Spinal cord (tissue), 10 donors: ENCODE results near the gene DIABLO. TPM values are rescaled to one million over a fixed set of nuclear protein-coding genes. Genes with fewer than 3 reads are reported as not detected.

Experiments used
- DNase-seq, 6 donors: peaks; one replicate each; pipeline versions ENCODE4 v3.0.0 to v3.0.0-alpha.2; 2013 to 2015; ENCODE audit warnings: low spot score in 6 of 6, low read depth in 4 of 6
- H3K27ac ChIP-seq: one replicate; pipeline ENCODE4 v1.5.1; 2013; ENCODE audit warnings: low read depth, low read length, control low read depth
- H3K27me3 ChIP-seq: one replicate; pipeline ENCODE4 v1.6.1; 2013; ENCODE audit warnings: low read length; ENCODE audit not compliant: control insufficient read depth, insufficient read depth
- H3K36me3 ChIP-seq: one replicate; pipeline ENCODE4 v1.6.1; 2013; ENCODE audit warnings: low read length; ENCODE audit not compliant: control insufficient read depth, insufficient read depth
- H3K4me1 ChIP-seq: one replicate; pipeline ENCODE4 v1.6.1; 2013; ENCODE audit warnings: low read length; ENCODE audit not compliant: control insufficient read depth, insufficient read depth
- H3K4me3 ChIP-seq: one replicate; pipeline ENCODE4 v1.5.1; 2013; ENCODE audit warnings: low read depth, low read length, control low read depth
- H3K9me3 ChIP-seq: one replicate; pipeline ENCODE4 v1.6.1; 2013; ENCODE audit warnings: low read length; ENCODE audit not compliant: control insufficient read depth, insufficient read depth
- WGBS: methylation state at CpG from one replicate; pipeline ENCODE4 v1.1.5; 2013; ENCODE audit warnings: missing lambda C conversion rate; ENCODE audit not compliant: insufficient coverage; 5-methylcytosine and 5-hydroxymethylcytosine counted together
- polyA plus RNA-seq, 2 donors: library from polyadenylated mRNA; unstranded; fragments of 120-200 nt; gene quantifications; one replicate each; pipeline ENCODE4 v1.2.1, GENCODE V29; 2013; ENCODE audit not compliant: insufficient read length in 2 of 2
- total RNA-seq, 2 donors: library from RNA; depleted of rRNA in 1 of 2; stranded (reverse); fragments of 120-200 nt in 1 of 2; fragments of >200 nt in 1 of 2; gene quantifications; one replicate each; pipeline versions ENCODE4 v1.2.3 to v1.2.4, GENCODE V29; 2013 to 2014
- donor health status: healthy.

Gene DIABLO
- total and polyA plus RNA-seq, 4 donors, result 54.9 to 74.9 (median 69.1) TPM

DNA sequence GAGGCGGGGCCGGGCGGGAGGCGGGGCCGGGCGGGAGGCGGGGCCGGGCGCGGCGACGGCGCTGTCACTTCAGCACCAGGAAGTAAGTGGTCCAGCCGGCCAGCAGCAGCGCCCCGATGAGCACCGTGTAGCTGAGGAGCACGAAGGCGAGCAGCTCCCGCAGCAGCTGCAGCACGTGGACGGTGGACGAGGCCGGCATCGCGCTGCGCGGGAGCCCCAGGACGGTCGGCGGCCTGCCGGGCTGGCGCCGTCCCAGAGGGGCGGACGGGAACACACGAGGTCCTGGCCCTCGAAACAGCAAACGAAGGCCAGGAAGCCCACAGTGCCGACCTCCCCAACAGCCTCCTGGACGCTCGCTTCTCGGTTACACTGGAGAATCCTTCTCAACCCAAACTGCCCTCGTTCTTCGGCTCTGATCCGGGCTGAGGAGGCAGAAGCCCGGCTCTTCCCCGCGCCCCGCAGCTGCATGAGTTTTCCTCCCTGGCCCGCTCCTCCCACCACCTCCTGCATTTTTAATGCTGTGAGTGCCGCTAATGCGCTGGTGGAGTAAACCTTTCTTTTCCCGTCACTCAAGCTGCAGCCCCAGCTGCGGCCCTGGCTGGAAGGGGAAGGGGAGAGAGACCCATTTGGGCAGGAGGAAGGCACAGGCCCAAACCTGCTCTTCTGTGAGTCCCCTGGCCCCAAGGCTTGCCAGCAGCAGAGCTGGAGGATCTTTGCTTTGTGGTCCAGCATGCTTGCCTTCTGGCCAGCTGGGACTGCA is 694 bp upstream of the DIABLO start:
- no peaks in the 10 kb centered on the region for H3K9me3 ChIP-seq
- peaks cover 26% of the 10 kb centered on the region for H3K4me1 ChIP-seq
- H3K4me3 ChIP-seq, result peak overlapping the region; percentile 22
- 5% methylated on average over 50 of the region's 55 CpGs for WGBS
- H3K27me3 ChIP-seq, result no peaks in the 10 kb centered on the region
- peak in 1 of 6 donors; percentile 55 for DNase-seq
- H3K36me3 ChIP-seq, result peaks cover 35% of the 10 kb centered on the region
- no peak overlapping the region for H3K27ac ChIP-seq

DNA sequence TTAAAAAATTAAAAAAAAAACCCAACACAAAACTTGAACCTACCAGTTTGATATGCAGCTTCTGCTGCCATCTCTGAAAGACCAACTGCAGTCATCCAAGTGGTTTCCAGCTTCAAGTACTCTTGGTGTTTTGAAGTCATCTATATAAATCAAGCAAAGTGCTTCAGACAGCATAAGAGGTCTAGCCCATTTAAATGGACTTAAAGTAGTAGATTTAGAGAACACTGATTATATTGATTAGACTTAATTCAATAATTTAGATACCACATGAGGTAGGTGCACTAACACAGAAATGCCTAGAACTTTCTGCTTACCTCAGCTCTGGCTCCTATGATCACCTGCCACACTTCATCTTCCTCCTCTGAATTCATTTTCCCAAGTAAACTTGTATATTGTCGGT is 9.4 kb downstream of the DIABLO start:
- H3K27ac ChIP-seq, result no peak overlapping the region
- H3K36me3 ChIP-seq, result peaks cover 68% of the 10 kb centered on the region
- WGBS, result no CpG with 5 or more reads among the region's 1 CpG
- no peak overlapping the region for H3K4me3 ChIP-seq
- DNase-seq, result no peak
- H3K27me3 ChIP-seq, result no peaks in the 10 kb centered on the region
- H3K9me3 ChIP-seq, result no peaks in the 10 kb centered on the region
- no peaks in the 10 kb centered on the region for H3K4me1 ChIP-seq

GRCh38 chr12:122215771-122216170 is 10.1 kb downstream of the DIABLO start:
- WGBS, result 92% methylated on average over 2 of the region's 5 CpGs
- no peaks in the 10 kb centered on the region for H3K9me3 ChIP-seq
- H3K36me3 ChIP-seq, result peaks cover 72% of the 10 kb centered on the region
- H3K27ac ChIP-seq, result no peak overlapping the region
- no peaks in the 10 kb centered on the region for H3K4me1 ChIP-seq
- H3K27me3 ChIP-seq, result no peaks in the 10 kb centered on the region
- H3K4me3 ChIP-seq, result no peak overlapping the region
- no peak for DNase-seq

GRCh38 chr12:122208073-122208820 is 17.6 kb downstream of the DIABLO start:
- no peak for DNase-seq
- Histone ChIP-seq H3K9me3 (no peaks in the 10 kb centered on the region), H3K27ac (no peak overlapping the region), H3K36me3 (peaks cover 66% of the 10 kb centered on the region), H3K4me3 (no peak overlapping the region), H3K27me3 (peaks cover 24% of the 10 kb centered on the region), H3K4me1 (peaks cover 18% of the 10 kb centered on the region)
- WGBS, result 95% methylated on average over 17 of the region's 18 CpGs

DNA sequence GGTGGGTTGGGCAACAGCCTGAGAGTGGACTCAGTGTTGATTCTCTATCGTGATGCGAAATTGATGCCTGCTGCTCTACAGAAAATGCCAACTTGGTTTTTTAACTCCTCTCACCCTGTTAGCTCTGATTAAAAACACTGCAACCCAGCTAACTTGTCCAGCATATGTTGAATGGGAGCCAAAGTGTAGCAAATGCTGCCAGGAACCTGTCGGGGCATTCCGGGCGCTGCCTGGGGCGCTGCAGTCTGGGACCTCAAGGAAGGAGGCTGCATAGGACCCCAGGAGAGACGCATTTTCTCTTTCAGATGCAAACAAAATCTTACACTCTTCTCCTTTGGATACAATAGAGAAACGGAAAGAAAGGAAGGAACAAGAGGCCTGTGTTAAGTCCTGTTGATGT is 18.5 kb downstream of the DIABLO start:
- no peaks in the 10 kb centered on the region for H3K9me3 ChIP-seq
- peaks cover 24% of the 10 kb centered on the region for H3K4me1 ChIP-seq
- peaks cover 32% of the 10 kb centered on the region for H3K27me3 ChIP-seq
- DNase-seq, result no peak
- peaks cover 57% of the 10 kb centered on the region for H3K36me3 ChIP-seq
- H3K4me3 ChIP-seq, result no peak overlapping the region
- 80% methylated on average over 3 of the region's 8 CpGs for WGBS
- no peak overlapping the region for H3K27ac ChIP-seq

- Histone ChIP-seq H3K27ac (no peak overlapping the region), H3K4me3 (no peak overlapping the region), H3K9me3 (no peaks in the 10 kb centered on the region), H3K4me1 (peaks cover 24% of the 10 kb centered on the region), H3K36me3 (peaks cover 55% of the 10 kb centered on the region), H3K27me3 (peaks cover 32% of the 10 kb centered on the region)
- DNase-seq, result no peak
- WGBS, result 100% methylated on average over 6 of the region's 8 CpGs
Observed at GRCh38 chr12:122206976-122207375, 18.9 kb downstream of the DIABLO start.

GRCh38 chr12:122206111-122206881 is 19.6 kb downstream of the DIABLO start:
- no peak for DNase-seq
- Histone ChIP-seq H3K27ac (no peak overlapping the region), H3K27me3 (peaks cover 34% of the 10 kb centered on the region), H3K9me3 (no peaks in the 10 kb centered on the region), H3K4me3 (no peak overlapping the region), H3K4me1 (peaks cover 24% of the 10 kb centered on the region), H3K36me3 (peaks cover 50% of the 10 kb centered on the region)
- WGBS, result 64% methylated on average over 22 of the region's 27 CpGs

- H3K27ac ChIP-seq, result no peak overlapping the region
- no peak for DNase-seq
- H3K4me3 ChIP-seq, result no peak overlapping the region
- peaks cover 24% of the 10 kb centered on the region for H3K4me1 ChIP-seq
- H3K9me3 ChIP-seq, result no peaks in the 10 kb centered on the region
- H3K36me3 ChIP-seq, result peaks cover 48% of the 10 kb centered on the region
- WGBS, result 60% methylated on average over 18 of the region's 23 CpGs
- peaks cover 39% of the 10 kb centered on the region for H3K27me3 ChIP-seq
Observed at GRCh38 chr12:122205053-122205925, 20.6 kb downstream of the DIABLO start.
